Smooth muscle cell (in vitro differentiated cells): ENCODE data around the gene HOXD13. TPM values are rescaled to one million over a fixed set of nuclear protein-coding genes. Genes with fewer than 3 reads are reported as not detected.
A peak's percentile ranks its signal among the peaks of the same experiment; 100 is the strongest.

Source experiments
- DNase-seq: peaks from one replicate; lab custom pipeline; 2025; ENCODE audit not compliant: unreplicated experiment; lab: John Stamatoyannopoulos, UW
- H2AFZ ChIP-seq: fragments of 200-600 bp; sonication (generic); 2 replicates; pipeline ENCODE4 v1.6.0; 2016; ENCODE audit warnings: antibody characterized with exemption, low read depth, mild to moderate bottlenecking
- H3F3A ChIP-seq: fragments of 200-600 bp; sonication (generic); 2 replicates; pipeline ENCODE4 v1.6.0; 2017; ENCODE audit warnings: antibody characterized with exemption, low read depth
- H3K27ac ChIP-seq: fragments of 200-600 bp; sonication (generic); 2 replicates; pipeline ENCODE4 v1.5.1; 2016; ENCODE audit warnings: low read depth, mild to moderate bottlenecking
- H3K27me3 ChIP-seq: fragments of 200-600 bp; sonication (generic); 2 replicates; pipeline ENCODE4 v1.6.1; 2016; ENCODE audit warnings: low read depth, mild to moderate bottlenecking
- H3K36me3 ChIP-seq: fragments of 200-600 bp; sonication (generic); 2 replicates; pipeline ENCODE4 v1.5.1; 2016; ENCODE audit warnings: low read depth
- H3K4me1 ChIP-seq: fragments of 200-600 bp; sonication (generic); 2 replicates; pipeline ENCODE4 v1.5.1; 2016; ENCODE audit warnings: low read depth
- H3K4me2 ChIP-seq: fragments of 200-600 bp; sonication (generic); 2 replicates; pipeline ENCODE4 v1.6.0; 2016; ENCODE audit warnings: mild to moderate bottlenecking
- H3K4me3 ChIP-seq: fragments of 200-600 bp; sonication (generic); 2 replicates; pipeline ENCODE4 v1.5.1; 2016; ENCODE audit warnings: mild to moderate bottlenecking
- H3K79me2 ChIP-seq: fragments of 200-600 bp; sonication (generic); 2 replicates; pipeline ENCODE4 v1.6.0; 2016; ENCODE audit warnings: low read depth, mild to moderate bottlenecking
- H3K9ac ChIP-seq: fragments of 200-600 bp; sonication (generic); 2 replicates; pipeline ENCODE4 v1.6.0; 2016; ENCODE audit warnings: low read depth
- H3K9me3 ChIP-seq: fragments of 200-600 bp; sonication (generic); replicated peaks from 2 replicates; pipeline ENCODE4 v1.5.1; 2016; ENCODE audit warnings: low read depth
- H4K20me1 ChIP-seq: fragments of 200-600 bp; sonication (generic); 2 replicates; pipeline ENCODE4 v1.6.0; 2016; ENCODE audit warnings: low read depth
- CTCF ChIP-seq: fragments of 200-600 bp; sonication (generic); IDR thresholded peaks from 2 replicates; pipeline ENCODE4 v1.5.1; 2017; ENCODE audit warnings: borderline replicate concordance, mild to moderate bottlenecking, antibody characterized with exemption; ENCODE audit not compliant: insufficient read depth, poor library complexity, severe bottlenecking
- WGBS: methylation state at CpG from one replicate; pipeline ENCODE4 v1.1.7; 2016; ENCODE audit warnings: low lambda C conversion rate; 5-methylcytosine and 5-hydroxymethylcytosine counted together
- polyA plus RNA-seq: library from polyadenylated mRNA; unstranded; fragments of >200 nt; fragmentation: Nextera tagmentation; extraction: Ambion mirVana; gene quantifications from 2 replicates; pipeline ENCODE4 v1.2.1, GENCODE V29; 2016
- total RNA-seq: library from RNA; depleted of rRNA; stranded (reverse); fragments of >200 nt; gene quantifications from 2 replicates; pipeline ENCODE4 v1.2.3, GENCODE V29; 2014

HOXD13 gene
- total and polyA plus RNA-seq, 2 experiments from 2014 or later, result 0.31 to 1.9 TPM

- no peak overlapping the region for H3K27ac ChIP-seq
- DNase-seq, result no peak
These were observed 2.9 kb downstream of the HOXD13 start for GRCh38 chr2:176095421-176095820.

DNA sequence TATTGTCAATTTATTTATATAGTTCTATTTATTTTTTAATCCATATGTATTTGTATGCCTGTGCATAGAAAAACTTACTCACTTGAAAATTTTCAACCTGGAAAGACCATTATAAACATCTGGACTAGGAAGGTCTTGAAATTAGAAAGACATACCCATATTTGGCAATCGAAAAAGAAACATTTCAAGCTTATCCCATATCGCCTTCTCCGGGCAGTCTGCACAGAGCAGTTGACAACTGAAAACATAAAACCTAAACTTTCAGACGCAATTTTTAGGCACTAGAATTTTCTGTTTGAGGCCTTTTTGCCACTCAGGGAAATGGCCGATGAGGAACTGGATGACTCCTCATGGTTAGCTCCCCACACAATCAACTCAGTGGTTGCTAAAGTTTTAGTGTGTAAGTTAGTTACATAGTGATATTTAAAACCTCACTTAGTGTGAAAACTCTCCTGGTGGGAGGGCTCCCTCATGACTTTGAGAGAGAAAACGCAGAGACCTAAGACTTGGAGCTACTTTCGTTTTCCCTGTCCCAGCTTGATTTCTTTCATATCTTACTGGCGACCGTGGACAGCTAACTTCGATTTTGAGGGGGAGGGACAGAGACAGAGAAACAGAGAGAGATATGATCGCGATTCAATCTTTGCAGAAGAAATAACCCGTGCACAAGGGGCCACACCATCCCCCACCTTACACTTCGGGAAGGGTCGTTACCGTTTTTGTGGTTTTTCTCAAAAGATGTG, 3.9 kb downstream of the HOXD13 start:
- no peaks in the 10 kb centered on the region for H4K20me1 ChIP-seq
- no peak overlapping the region for H3K27ac ChIP-seq
- no peak for TF ChIP-seq CTCF
- H3K27me3 ChIP-seq, result peaks cover 100% of the 10 kb centered on the region
- peak overlapping the region; percentile 96 for H3K4me2 ChIP-seq
- H3K4me3 ChIP-seq, result peak overlapping the region; percentile 58
- no peak overlapping the region for H3K9ac ChIP-seq
- no peaks in the 10 kb centered on the region for H3K4me1 ChIP-seq
- no peaks in the 10 kb centered on the region for H3K36me3 ChIP-seq
- peaks cover 3% of the 10 kb centered on the region for H3F3A ChIP-seq
- H3K79me2 ChIP-seq, result no peaks in the 10 kb centered on the region
- H2AFZ ChIP-seq, result peak overlapping the region; percentile 89
- WGBS, result 7% methylated on average over 16 of the region's 16 CpGs
- DNase-seq, result no peak
- H3K9me3 ChIP-seq, result no peaks in the 10 kb centered on the region

More at GRCh38 chr2:176095421-176095820, 2.9 kb downstream of the HOXD13 start:
- no peaks in the 10 kb centered on the region for H3K9me3 ChIP-seq
- H3K4me1 ChIP-seq, result no peaks in the 10 kb centered on the region
- no peaks in the 10 kb centered on the region for H4K20me1 ChIP-seq
- H3K79me2 ChIP-seq, result no peaks in the 10 kb centered on the region
- H3F3A ChIP-seq, result peaks cover 3% of the 10 kb centered on the region
- TF ChIP-seq CTCF, result no peak
- no peak overlapping the region for H3K9ac ChIP-seq
- H2AFZ ChIP-seq, result no peak overlapping the region
- H3K4me2 ChIP-seq, result no peak overlapping the region
- H3K4me3 ChIP-seq, result peak overlapping the region; percentile 58
- no peaks in the 10 kb centered on the region for H3K36me3 ChIP-seq
- WGBS, result 48% methylated on average over 5 of the region's 5 CpGs
- H3K27me3 ChIP-seq, result peaks cover 100% of the 10 kb centered on the region

- Histone ChIP-seq H4K20me1 (no peaks in the 10 kb centered on the region), H3F3A (peaks cover 3% of the 10 kb centered on the region), H2AFZ (peak overlapping the region; percentile 89), H3K27ac (no peak overlapping the region), H3K27me3 (peaks cover 100% of the 10 kb centered on the region), H3K4me3 (peak overlapping the region; percentile 58), H3K4me2 (peak overlapping the region; percentile 96), H3K9ac (no peak overlapping the region), H3K9me3 (no peaks in the 10 kb centered on the region), H3K36me3 (no peaks in the 10 kb centered on the region), H3K4me1 (no peaks in the 10 kb centered on the region), H3K79me2 (no peaks in the 10 kb centered on the region)
- WGBS, result 2% methylated on average over 45 of the region's 45 CpGs
- DNase-seq, result peak; percentile 58
- TF ChIP-seq CTCF, result peak; percentile 75
These were observed 4.7 kb downstream of the HOXD13 start for GRCh38 chr2:176096986-176097819.
